Ovary (tissue), 9 donors: ENCODE measurements around the gene PGF. TPM values are rescaled to one million over a fixed set of nuclear protein-coding genes. Genes with fewer than 3 reads are reported as not detected.

Experiments used
- DNase-seq, 5 donors: peaks; one replicate each; pipeline ENCODE4 v3.0.0-alpha.2; 2019 to 2020
- H3K27ac ChIP-seq, 2 donors: fragments of 200-600 bp; one replicate each; pipeline versions ENCODE4 v1.5.1 to v1.8.0; 2019 to 2022
- H3K27me3 ChIP-seq: fragments of 200-600 bp; one replicate; pipeline ENCODE4 v1.8.0; 2022
- H3K36me3 ChIP-seq: fragments of 200-600 bp; sonication (generic); one replicate; pipeline ENCODE4 v1.5.1; 2019
- H3K4me1 ChIP-seq: one replicate; pipeline ENCODE4 v1.8.1; 2013; ENCODE audit warnings: mild to moderate bottlenecking, moderate library complexity; ENCODE audit not compliant: insufficient read depth
- H3K4me3 ChIP-seq: fragments of 200-600 bp; sonication (generic); one replicate; pipeline ENCODE4 v1.5.1; 2017
- H3K9me3 ChIP-seq, 2 donors: fragments of 200-600 bp in 1 of 2; sonication (generic) in 1 of 2; one replicate each; pipeline versions ENCODE4 v1.5.1 to v1.8.1; 2013 to 2019; ENCODE audit warnings: mild to moderate bottlenecking in 1 of 2, moderate library complexity in 1 of 2
- EP300 ChIP-seq: sonication (generic); formaldehyde crosslinking; IDR thresholded peaks from one replicate; pipeline ENCODE4 v1.6.1; 2017; ENCODE audit warnings: antibody characterized with exemption
- POLR2A ChIP-seq: fragments of 450-650 bp; IDR thresholded peaks from one replicate; pipeline ENCODE4 v1.6.1; 2017; ENCODE audit warnings: antibody characterized with exemption, mild to moderate bottlenecking, moderate library complexity
- WGBS, 3 donors: extraction: QIAGEN DNeasy Blood & Tissue Kit in 1 of 3; methylation state at CpG; one replicate each; pipeline versions ENCODE4 v1.1.5 to v1.1.7; 2013 to 2017; 5-methylcytosine and 5-hydroxymethylcytosine counted together
- intact Hi-C, 4 donors: fragments of 100-400 bp; cut with DNase I; formaldehyde crosslinking; loops; one replicate each; pipeline versions ENCODE4 v1.11.0 to v1.15.1; 2022 to 2023
- polyA plus RNA-seq, 2 donors: library from polyadenylated mRNA; stranded (reverse); fragments of 200-250 nt in 1 of 2; fragments of 350-450 nt in 1 of 2; fragmentation: Illumina TruSeq in 1 of 2; extraction: RNeasy Lipid Tissue Mini Kit (QIAGEN cat#74804) in 1 of 2; gene quantifications; one replicate each; pipeline ENCODE4 v1.2.3, GENCODE V29; 2013 to 2014
- total RNA-seq, 7 donors: library from RNA; depleted of rRNA in 2 of 7; stranded (reverse); fragments of >200 nt in 2 of 7; fragmentation: NEBNext Ultra II Directional in 3 of 7; extraction: Animal tissue kit (Norgen Biotek cat#: 25700) in 3 of 7; gene quantifications; one replicate each; pipeline versions ENCODE4 v1.1.0 to v1.2.4, GENCODE V29; 2016 to 2023
- TF ChIP-seq, protein P1 (sequence below), 3 donors: fragments of 450-650 bp in 2 of 3; fragments of 200-600 bp in 1 of 3; IDR thresholded peaks; one replicate each; pipeline versions ENCODE4 v1.5.1 to v1.8.0; 2016 to 2022; ENCODE audit warnings: antibody characterized with exemption in 3 of 3, mild to moderate bottlenecking in 1 of 3
- donor health status: DM: no; HTN: no; CAD: no; lungs with moderate emphysema.
- donor health status: DM: no; HTN: no; CAD: no.
- donor health status: Bipolar disorder and iron deficiency.
- donor health status: DM: yes; HTN: yes; CAD: no.
- donor health status: DM: no; HTN: no; CAD: no.
- donor health status: DM: yes; HTN: yes; CAD: no.

The PGF gene
- total and polyA plus RNA-seq, 9 donors = 1.8 to 14.0 (median 4.2) TPM; not detected in 1

- intact Hi-C loops = no loop called here
- Histone ChIP-seq H3K9me3 (no peaks in the 10 kb centered on the region), H3K36me3 (no peaks in the 10 kb centered on the region), H3K4me1 (peaks cover 3% of the 10 kb centered on the region), H3K27ac (no peak overlapping the region), H3K4me3 (no peak overlapping the region), H3K27me3 (no peaks in the 10 kb centered on the region)
- DNase-seq = no peak
- WGBS, 3 donors = 54 to 58% (median 57%) methylated on average over 15 of the region's 15 CpGs
- no peak for TF ChIP-seq POLR2A
- TF ChIP-seq EP300 = no peak
- TF ChIP-seq, protein P1, sequence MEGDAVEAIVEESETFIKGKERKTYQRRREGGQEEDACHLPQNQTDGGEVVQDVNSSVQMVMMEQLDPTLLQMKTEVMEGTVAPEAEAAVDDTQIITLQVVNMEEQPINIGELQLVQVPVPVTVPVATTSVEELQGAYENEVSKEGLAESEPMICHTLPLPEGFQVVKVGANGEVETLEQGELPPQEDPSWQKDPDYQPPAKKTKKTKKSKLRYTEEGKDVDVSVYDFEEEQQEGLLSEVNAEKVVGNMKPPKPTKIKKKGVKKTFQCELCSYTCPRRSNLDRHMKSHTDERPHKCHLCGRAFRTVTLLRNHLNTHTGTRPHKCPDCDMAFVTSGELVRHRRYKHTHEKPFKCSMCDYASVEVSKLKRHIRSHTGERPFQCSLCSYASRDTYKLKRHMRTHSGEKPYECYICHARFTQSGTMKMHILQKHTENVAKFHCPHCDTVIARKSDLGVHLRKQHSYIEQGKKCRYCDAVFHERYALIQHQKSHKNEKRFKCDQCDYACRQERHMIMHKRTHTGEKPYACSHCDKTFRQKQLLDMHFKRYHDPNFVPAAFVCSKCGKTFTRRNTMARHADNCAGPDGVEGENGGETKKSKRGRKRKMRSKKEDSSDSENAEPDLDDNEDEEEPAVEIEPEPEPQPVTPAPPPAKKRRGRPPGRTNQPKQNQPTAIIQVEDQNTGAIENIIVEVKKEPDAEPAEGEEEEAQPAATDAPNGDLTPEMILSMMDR (IDR thresholded peaks at IDR 0.05) = no peak
These were observed 19.1 kb upstream of the PGF start for GRCh38 chr14:74974364-74975058.

DNA sequence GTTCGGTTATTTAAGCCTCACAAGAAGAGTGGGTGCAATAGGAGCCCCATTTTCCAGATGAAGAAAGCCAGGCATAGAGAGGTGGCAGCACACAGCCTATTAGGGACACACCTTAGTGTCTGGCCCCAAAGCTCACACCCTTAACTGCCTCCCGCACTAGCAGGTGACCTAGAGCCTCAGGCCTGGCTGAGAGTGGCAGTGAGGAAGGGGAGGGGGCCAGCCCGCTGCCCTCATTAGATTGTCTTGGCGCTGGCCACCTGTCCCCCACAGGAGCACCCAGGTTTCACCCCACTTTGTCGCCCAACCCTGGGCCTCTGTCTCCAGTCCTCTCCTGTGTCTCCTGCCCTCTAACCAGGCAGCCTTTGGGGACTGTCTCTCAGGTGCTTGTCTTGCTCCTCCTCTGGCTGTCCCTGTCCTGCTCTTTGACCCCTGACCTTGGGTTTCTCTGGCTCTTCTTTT is 18.5 kb upstream of the PGF start:
- Histone ChIP-seq H3K27ac (no peak overlapping the region), H3K9me3 (no peaks in the 10 kb centered on the region), H3K27me3 (no peaks in the 10 kb centered on the region), H3K4me1 (peaks cover 3% of the 10 kb centered on the region), H3K36me3 (no peaks in the 10 kb centered on the region), H3K4me3 (no peak overlapping the region)
- TF ChIP-seq POLR2A (no peak), EP300 (no peak)
- TF ChIP-seq, protein P1 (IDR thresholded peaks at IDR 0.05) = no peak
- intact Hi-C loops = no loop called here
- 93 to 97% (median 96%) methylated on average over 5 of the region's 5 CpGs for WGBS, 3 donors
- no peak for DNase-seq

DNA sequence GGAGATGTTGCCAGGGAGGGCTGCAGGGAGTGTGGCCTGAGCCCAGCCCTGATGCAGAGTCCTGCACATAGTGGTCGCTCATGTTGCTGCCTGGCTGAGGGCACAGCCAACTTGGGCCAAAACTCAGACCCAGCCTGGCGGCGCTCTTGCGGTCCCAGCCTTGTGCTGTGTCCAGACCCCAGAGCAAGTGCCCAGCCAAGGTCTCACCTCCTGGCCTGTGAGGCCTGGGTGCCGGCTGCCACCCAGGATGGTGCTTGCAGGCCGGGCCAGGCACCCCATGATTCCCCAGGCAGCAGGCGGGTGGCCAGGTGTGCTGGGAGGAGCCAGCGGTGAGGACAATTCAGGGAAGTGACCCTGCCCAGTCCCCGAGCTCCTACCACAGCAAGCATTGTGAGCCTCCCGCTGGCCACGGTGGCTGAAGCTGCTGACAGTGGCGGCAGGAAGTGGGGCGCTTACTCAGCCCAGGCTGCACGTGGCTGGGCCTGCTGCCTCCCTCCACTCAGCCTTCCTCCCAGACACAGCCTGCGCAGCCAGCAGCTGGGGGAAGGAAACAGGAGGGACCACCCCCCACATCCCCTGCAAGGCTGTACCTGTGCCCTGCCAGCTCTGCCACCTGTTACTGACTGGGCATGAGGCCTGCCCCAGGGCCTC is 17.7 kb upstream of the PGF start:
- TF ChIP-seq, protein P1 (IDR thresholded peaks at IDR 0.05) = no peak
- TF ChIP-seq POLR2A (no peak), EP300 (no peak)
- Histone ChIP-seq H3K36me3 (no peaks in the 10 kb centered on the region), H3K27ac (no peak overlapping the region), H3K27me3 (no peaks in the 10 kb centered on the region), H3K9me3 (no peaks in the 10 kb centered on the region), H3K4me3 (no peak overlapping the region), H3K4me1 (peaks cover 3% of the 10 kb centered on the region)
- WGBS, 3 donors = 89 to 96% (median 90%) methylated on average over 9 to 15 of the region's 15 CpGs
- no peak for DNase-seq
- intact Hi-C loops = no loop called here

DNA sequence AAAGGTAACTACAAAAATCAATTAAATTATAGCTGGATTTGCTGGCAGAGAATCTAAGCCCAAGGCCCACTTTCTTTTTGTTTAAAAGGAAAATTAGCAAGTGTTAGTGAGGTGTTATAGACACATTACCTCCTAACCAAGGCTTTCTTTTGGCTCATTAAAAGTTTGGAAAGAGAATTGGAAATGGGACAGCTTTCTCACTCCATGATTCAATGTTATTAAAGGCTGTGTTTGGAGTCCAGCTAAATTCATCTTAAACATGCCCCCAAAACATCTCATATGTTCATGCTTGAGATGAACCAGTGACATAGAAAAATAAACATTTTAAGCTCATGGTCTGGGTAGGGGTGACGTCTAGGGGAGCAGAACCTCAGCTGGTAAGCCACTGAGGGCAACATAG is 13.4 kb upstream of the PGF start:
- 58 to 63% (median 63%) methylated on average over 1 of the region's 1 CpG for WGBS, 3 donors
- Histone ChIP-seq H3K36me3 (no peaks in the 10 kb centered on the region), H3K4me1 (no peaks in the 10 kb centered on the region), H3K4me3 (no peak overlapping the region), H3K9me3 (no peaks in the 10 kb centered on the region), H3K27ac (no peak overlapping the region), H3K27me3 (no peaks in the 10 kb centered on the region)
- DNase-seq = no peak
- intact Hi-C loops = no loop called here
- TF ChIP-seq EP300 = no peak
- TF ChIP-seq, protein P1 (IDR thresholded peaks at IDR 0.05) = no peak
- no peak for TF ChIP-seq POLR2A
